ENCODE data around the gene LIMS1.
"Not testable (repeated sequence)": the region's sequence is repeated elsewhere in the genome, so short reads cannot be mapped to it uniquely, and the experiment has no call there.

DNA sequence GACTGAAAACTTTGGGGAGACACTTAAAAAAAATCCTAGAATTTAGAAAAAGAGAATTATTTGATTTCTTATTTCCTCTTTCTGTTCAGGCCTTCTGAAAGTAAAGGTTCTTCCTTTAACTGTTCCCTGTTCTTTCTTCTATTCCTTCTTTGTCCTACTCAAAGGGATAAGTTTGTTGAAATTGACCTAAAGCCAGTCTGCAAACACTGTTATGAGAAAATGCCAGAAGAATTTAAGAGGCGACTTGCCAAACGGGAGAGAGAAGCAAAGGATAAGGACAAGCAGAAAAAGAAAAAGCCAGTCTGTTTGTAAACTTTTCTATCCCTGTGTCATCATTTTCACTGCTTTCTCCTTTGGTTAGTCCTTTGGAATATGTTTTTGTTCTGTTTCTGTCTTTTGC, 146.5 kb downstream of the LIMS1 start:
- TF ChIP-seq, protein P1, sequence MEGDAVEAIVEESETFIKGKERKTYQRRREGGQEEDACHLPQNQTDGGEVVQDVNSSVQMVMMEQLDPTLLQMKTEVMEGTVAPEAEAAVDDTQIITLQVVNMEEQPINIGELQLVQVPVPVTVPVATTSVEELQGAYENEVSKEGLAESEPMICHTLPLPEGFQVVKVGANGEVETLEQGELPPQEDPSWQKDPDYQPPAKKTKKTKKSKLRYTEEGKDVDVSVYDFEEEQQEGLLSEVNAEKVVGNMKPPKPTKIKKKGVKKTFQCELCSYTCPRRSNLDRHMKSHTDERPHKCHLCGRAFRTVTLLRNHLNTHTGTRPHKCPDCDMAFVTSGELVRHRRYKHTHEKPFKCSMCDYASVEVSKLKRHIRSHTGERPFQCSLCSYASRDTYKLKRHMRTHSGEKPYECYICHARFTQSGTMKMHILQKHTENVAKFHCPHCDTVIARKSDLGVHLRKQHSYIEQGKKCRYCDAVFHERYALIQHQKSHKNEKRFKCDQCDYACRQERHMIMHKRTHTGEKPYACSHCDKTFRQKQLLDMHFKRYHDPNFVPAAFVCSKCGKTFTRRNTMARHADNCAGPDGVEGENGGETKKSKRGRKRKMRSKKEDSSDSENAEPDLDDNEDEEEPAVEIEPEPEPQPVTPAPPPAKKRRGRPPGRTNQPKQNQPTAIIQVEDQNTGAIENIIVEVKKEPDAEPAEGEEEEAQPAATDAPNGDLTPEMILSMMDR (IDR thresholded peaks at IDR 0.05): not testable (repeated sequence)
- not testable (repeated sequence) for TF ChIP-seq POLR2AphosphoS5, EP300, POLR2A (IDR thresholded peaks at IDR 0.05)
